Neural progenitor cell (in vitro differentiated cells): ENCODE measurements around the gene ANKRD11. TPM values are rescaled to one million over a fixed set of nuclear protein-coding genes. Genes with fewer than 3 reads are reported as not detected.

Source experiments
- DNase-seq: peaks from one replicate; pipeline ENCODE4 v3.0.0-alpha.2; 2016; ENCODE audit warnings: low spot score
- H2AFZ ChIP-seq: fragments of 200-600 bp; sonication (generic); replicated peaks from 2 replicates; pipeline ENCODE4 v1.6.1; 2016; ENCODE audit warnings: antibody characterized with exemption
- H3F3A ChIP-seq: fragments of 200-600 bp; sonication (generic); 2 replicates; pipeline ENCODE4 v1.6.1; 2016; ENCODE audit warnings: antibody characterized with exemption, low read depth
- H3K27ac ChIP-seq: fragments of 200-600 bp; sonication (generic); 2 replicates; pipeline ENCODE4 v1.5.1; 2016; ENCODE audit warnings: mild to moderate bottlenecking
- H3K27me3 ChIP-seq: fragments of 200-600 bp; sonication (generic); 2 replicates; pipeline ENCODE4 v1.6.1; 2016; ENCODE audit warnings: mild to moderate bottlenecking, moderate library complexity
- H3K36me3 ChIP-seq: fragments of 200-600 bp; sonication (generic); 2 replicates; pipeline ENCODE4 v1.5.1; 2016
- H3K4me1 ChIP-seq: fragments of 200-600 bp; sonication (generic); 2 replicates; pipeline ENCODE4 v1.6.1; 2016; ENCODE audit warnings: mixed run types
- H3K4me2 ChIP-seq: fragments of 200-600 bp; sonication (generic); 2 replicates; pipeline ENCODE4 v1.6.1; 2016
- H3K4me3 ChIP-seq: fragments of 200-600 bp; sonication (generic); 2 replicates; pipeline ENCODE4 v1.5.1; 2016
- H3K79me2 ChIP-seq: fragments of 200-600 bp; sonication (generic); 2 replicates; pipeline ENCODE4 v1.6.1; 2016; ENCODE audit warnings: low read depth
- H3K9ac ChIP-seq: fragments of 200-600 bp; sonication (generic); 2 replicates; pipeline ENCODE4 v1.6.1; 2016
- H3K9me3 ChIP-seq: fragments of 200-600 bp; sonication (generic); 2 replicates; pipeline ENCODE4 v1.5.1; 2016; ENCODE audit warnings: low read depth
- H4K20me1 ChIP-seq: fragments of 200-600 bp; sonication (generic); 2 replicates; pipeline ENCODE4 v1.6.1; 2016; ENCODE audit warnings: low read depth
- H3K27ac Mint-ChIP-seq: 3 replicates; pipeline ENCODE4 v1.8.0; 2021; ENCODE audit warnings: mixed read lengths
- H3K27me3 Mint-ChIP-seq: 2 replicates; pipeline ENCODE4 v1.8.0; 2022; ENCODE audit warnings: low read depth, mild to moderate bottlenecking, inconsistent platforms, moderate library complexity, mixed read lengths; ENCODE audit not compliant: insufficient read depth
- H3K36me3 Mint-ChIP-seq: 3 replicates; pipeline ENCODE4 v1.8.0; 2021; ENCODE audit warnings: mixed read lengths
- H3K4me1 Mint-ChIP-seq: 3 replicates; pipeline ENCODE4 v1.8.0; 2021; ENCODE audit warnings: mixed read lengths
- H3K4me3 Mint-ChIP-seq: 3 replicates; pipeline ENCODE4 v1.8.0; 2021; ENCODE audit warnings: mild to moderate bottlenecking, moderate library complexity, mixed read lengths
- H3K9me3 Mint-ChIP-seq: 3 replicates; pipeline ENCODE4 v1.8.0; 2020; ENCODE audit warnings: mixed read lengths
- CTCF ChIP-seq: fragments of 200-600 bp; sonication (generic); IDR thresholded peaks from 2 replicates; pipeline ENCODE4 v1.5.1; 2017; ENCODE audit warnings: antibody characterized with exemption, mild to moderate bottlenecking
- EZH2 ChIP-seq: fragments of 200-600 bp; sonication (generic); IDR thresholded peaks from 2 replicates; pipeline ENCODE4 v1.6.1; 2017; ENCODE audit warnings: antibody characterized with exemption, mild to moderate bottlenecking, moderate library complexity
- EZH2phosphoT487 ChIP-seq: fragments of 200-600 bp; sonication (generic); IDR thresholded peaks from 2 replicates; pipeline ENCODE4 v1.6.1; 2017; ENCODE audit warnings: antibody characterized with exemption
- total RNA-seq: library from RNA; depleted of rRNA; stranded (reverse); fragments of >200 nt; gene quantifications from 2 replicates; pipeline ENCODE4 v1.2.3, GENCODE V29; 2015; ENCODE audit warnings: low replicate concordance

ANKRD11 gene
- total RNA-seq, 1 donor from 2014 or later = 47.3 TPM

GRCh38 chr16:89458967-89459366, 31.4 kb downstream of the ANKRD11 start:
- no peak overlapping the region for H3K4me3 Mint-ChIP-seq
- H3F3A ChIP-seq = peaks cover 11% of the 10 kb centered on the region
- H3K9ac ChIP-seq = no peak overlapping the region
- no peaks in the 10 kb centered on the region for H3K36me3 ChIP-seq
- no peak overlapping the region for H3K27ac Mint-ChIP-seq
- no peaks in the 10 kb centered on the region for H3K4me1 ChIP-seq
- TF ChIP-seq CTCF = no peak
- H3K27ac ChIP-seq = no peak overlapping the region
- H3K27me3 ChIP-seq = no peaks in the 10 kb centered on the region
- H2AFZ ChIP-seq = no peak overlapping the region
- peaks cover 41% of the 10 kb centered on the region for H3K36me3 Mint-ChIP-seq
- H3K4me3 ChIP-seq = no peak overlapping the region
- no peak for DNase-seq
- H3K4me1 Mint-ChIP-seq = peaks cover 7% of the 10 kb centered on the region
- peaks cover 46% of the 10 kb centered on the region for H4K20me1 ChIP-seq
- H3K27me3 Mint-ChIP-seq = peaks cover 5% of the 10 kb centered on the region
- H3K79me2 ChIP-seq = peaks cover 95% of the 10 kb centered on the region
- peaks cover 43% of the 10 kb centered on the region for H3K9me3 Mint-ChIP-seq
- H3K4me2 ChIP-seq = no peak overlapping the region
- no peaks in the 10 kb centered on the region for H3K9me3 ChIP-seq

GRCh38 chr16:89458551-89458950, 31.8 kb downstream of the ANKRD11 start:
- Mint-ChIP-seq H3K36me3 (peaks cover 41% of the 10 kb centered on the region), H3K27me3 (peaks cover 7% of the 10 kb centered on the region), H3K4me1 (peaks cover 11% of the 10 kb centered on the region), H3K9me3 (peaks cover 39% of the 10 kb centered on the region), H3K4me3 (no peak overlapping the region), H3K27ac (no peak overlapping the region)
- no peak for DNase-seq
- Histone ChIP-seq H3K79me2 (peaks cover 95% of the 10 kb centered on the region), H3K36me3 (no peaks in the 10 kb centered on the region), H3K9me3 (no peaks in the 10 kb centered on the region), H2AFZ (no peak overlapping the region), H3F3A (peaks cover 8% of the 10 kb centered on the region), H3K4me2 (no peak overlapping the region), H3K27me3 (no peaks in the 10 kb centered on the region), H4K20me1 (peaks cover 46% of the 10 kb centered on the region), H3K9ac (no peak overlapping the region), H3K4me1 (no peaks in the 10 kb centered on the region), H3K4me3 (no peak overlapping the region), H3K27ac (no peak overlapping the region)
- TF ChIP-seq EZH2phosphoT487 (no peak), CTCF (no peak), EZH2 (no peak)

- TF ChIP-seq CTCF (no peak), EZH2phosphoT487 (no peak), EZH2 (no peak)
- Histone ChIP-seq H3K27me3 (no peaks in the 10 kb centered on the region), H3K36me3 (no peaks in the 10 kb centered on the region), H2AFZ (no peak overlapping the region), H3K4me2 (no peak overlapping the region), H3K27ac (no peak overlapping the region), H3K9me3 (no peaks in the 10 kb centered on the region), H3K9ac (no peak overlapping the region), H3K4me3 (no peak overlapping the region), H4K20me1 (peaks cover 66% of the 10 kb centered on the region), H3K4me1 (no peaks in the 10 kb centered on the region), H3K79me2 (peaks cover 98% of the 10 kb centered on the region), H3F3A (peaks cover 8% of the 10 kb centered on the region)
- Mint-ChIP-seq H3K4me3 (peak overlapping the region; percentile 21), H3K27me3 (peaks cover 7% of the 10 kb centered on the region), H3K27ac (no peak overlapping the region), H3K36me3 (peaks cover 38% of the 10 kb centered on the region), H3K9me3 (peaks cover 32% of the 10 kb centered on the region), H3K4me1 (peaks cover 14% of the 10 kb centered on the region)
- no peak for DNase-seq
These were observed 33.9 kb downstream of the ANKRD11 start for GRCh38 chr16:89456419-89456959.
